22Rv1 (cell line): ENCODE results near the gene FAM200C.

ENCODE experiments used
- ZFX ChIP-seq: fragments of 450-650 bp; IDR thresholded peaks from 2 replicates; pipeline ENCODE4 v1.6.1; 2017; ENCODE audit warnings: antibody characterized with exemption, borderline replicate concordance
- TF ChIP-seq, protein P1 (sequence below): fragments of 450-650 bp; IDR thresholded peaks from 2 replicates; pipeline ENCODE4 v1.5.1; 2017; ENCODE audit warnings: mild to moderate bottlenecking

DNA sequence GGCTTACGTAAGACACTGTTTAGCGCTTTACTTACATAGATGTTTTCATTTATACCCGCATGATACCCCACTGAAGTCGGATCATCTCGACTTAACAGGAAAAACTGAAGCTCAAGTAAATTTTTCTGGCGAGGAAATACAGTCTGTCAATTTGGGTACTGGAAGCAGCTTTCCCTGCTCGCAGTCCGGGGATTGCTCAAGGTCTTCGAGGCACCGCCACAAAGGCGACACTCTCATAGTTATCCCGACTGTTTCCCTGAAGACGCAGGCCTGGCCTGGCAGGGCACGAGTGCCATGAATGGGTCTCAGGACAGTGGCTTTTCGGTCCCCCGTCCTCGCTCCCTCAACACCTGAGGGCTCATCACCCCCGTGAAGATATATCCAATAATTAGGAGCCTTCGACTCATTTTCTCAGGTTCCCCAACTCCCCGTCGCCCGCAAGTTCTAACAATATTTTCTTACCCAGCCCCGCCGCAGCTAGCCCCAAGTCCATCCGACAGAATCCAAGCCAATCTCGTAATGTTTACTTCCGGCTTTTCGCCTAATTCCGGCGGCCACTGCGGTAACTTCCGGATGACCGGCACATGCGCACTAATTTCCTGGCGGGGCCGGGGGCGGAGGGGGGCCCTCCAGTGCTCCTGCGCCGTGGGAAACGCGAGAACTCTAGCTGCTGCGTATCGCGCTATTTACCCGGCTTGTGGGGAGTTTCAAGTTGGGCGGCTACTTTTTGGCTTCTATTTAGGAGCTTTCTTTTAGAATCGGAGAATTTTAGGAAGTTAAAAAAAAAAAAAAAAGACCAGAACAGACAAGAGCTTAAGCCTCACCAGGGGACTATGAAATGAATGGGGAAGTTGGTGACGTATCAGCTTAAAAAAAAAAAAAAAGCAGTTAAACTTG is 19.0 kb upstream of the FAM200C start, which contains the start of gene SLU7:
- TF ChIP-seq, protein P1, sequence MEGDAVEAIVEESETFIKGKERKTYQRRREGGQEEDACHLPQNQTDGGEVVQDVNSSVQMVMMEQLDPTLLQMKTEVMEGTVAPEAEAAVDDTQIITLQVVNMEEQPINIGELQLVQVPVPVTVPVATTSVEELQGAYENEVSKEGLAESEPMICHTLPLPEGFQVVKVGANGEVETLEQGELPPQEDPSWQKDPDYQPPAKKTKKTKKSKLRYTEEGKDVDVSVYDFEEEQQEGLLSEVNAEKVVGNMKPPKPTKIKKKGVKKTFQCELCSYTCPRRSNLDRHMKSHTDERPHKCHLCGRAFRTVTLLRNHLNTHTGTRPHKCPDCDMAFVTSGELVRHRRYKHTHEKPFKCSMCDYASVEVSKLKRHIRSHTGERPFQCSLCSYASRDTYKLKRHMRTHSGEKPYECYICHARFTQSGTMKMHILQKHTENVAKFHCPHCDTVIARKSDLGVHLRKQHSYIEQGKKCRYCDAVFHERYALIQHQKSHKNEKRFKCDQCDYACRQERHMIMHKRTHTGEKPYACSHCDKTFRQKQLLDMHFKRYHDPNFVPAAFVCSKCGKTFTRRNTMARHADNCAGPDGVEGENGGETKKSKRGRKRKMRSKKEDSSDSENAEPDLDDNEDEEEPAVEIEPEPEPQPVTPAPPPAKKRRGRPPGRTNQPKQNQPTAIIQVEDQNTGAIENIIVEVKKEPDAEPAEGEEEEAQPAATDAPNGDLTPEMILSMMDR = no peak
- TF ChIP-seq ZFX = no peak
